ENCODE data around the gene PPP6R3. TPM values are rescaled to one million over a fixed set of nuclear protein-coding genes. Genes with fewer than 3 reads are reported as not detected.
A peak's percentile ranks its signal among the peaks of the same experiment; 100 is the strongest.

PPP6R3 gene
- total and polyA plus RNA-seq, 8 donors = 19.5 to 236 (median 103) TPM

DNA sequence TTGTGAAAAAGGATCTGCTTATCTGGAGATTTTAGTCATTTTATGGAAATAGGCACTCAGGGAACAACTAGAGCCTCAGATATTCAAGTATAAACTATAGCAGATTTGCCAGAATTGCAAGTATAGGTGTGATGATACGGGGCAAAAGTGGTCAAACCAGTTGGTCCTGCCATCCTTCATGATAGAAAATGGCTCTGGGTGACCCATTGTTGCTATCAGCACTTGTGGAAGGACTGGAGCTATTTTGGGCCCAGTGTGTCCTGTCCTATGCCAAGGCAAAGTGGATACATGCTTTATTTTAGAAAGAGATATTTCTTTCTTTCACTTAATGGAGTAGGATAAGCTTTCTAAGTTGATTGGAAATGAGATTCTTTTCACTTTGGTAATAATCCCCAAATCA lies 85.2 kb downstream of the PPP6R3 start:
- WGBS, 5 donors = 26 to 68% (median 45%) methylated on average over 1 of the region's 1 CpG
- H3K4me1 ChIP-seq = peaks cover 32 to 76% (median 55%) of the 10 kb centered on the region in 4 donors

DNA sequence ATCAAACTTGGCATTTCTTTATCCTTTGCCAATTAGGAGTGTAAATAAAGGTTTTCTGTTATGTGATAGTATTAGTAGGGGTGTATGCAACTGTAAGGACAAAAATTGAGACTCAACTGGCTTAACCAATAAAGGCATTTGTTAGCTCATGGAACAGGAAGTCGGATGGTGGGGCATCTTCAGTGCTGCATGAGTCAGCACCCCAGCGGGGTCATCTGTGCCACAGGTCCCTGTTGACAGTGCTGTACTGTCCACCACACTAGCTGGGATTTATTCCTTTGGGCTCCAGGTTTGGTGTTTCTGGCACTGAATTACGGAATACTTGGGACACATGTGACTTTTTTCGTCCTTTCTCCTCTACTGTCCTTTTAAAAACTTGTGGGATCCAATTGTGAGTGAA lies 86.0 kb downstream of the PPP6R3 start:
- DNase-seq = no peak
- Histone ChIP-seq H3K9me3 (no peaks in the 10 kb centered on the region), H3K4me3 (no peak overlapping the region), H3K4me1 (peaks cover 32 to 81% (median 52%) of the 10 kb centered on the region in 4 donors), H3K36me3 (peaks cover 12 to 83% (median 64%) of the 10 kb centered on the region in 4 donors), H3K27me3 (no peaks in the 10 kb centered on the region), H3K27ac (no peak overlapping the region)
- no peak for TF ChIP-seq POLR2AphosphoS5 (IDR thresholded peaks at IDR 0.05)
- no peak for TF ChIP-seq POLR2A (IDR thresholded peaks at IDR 0.05)
- TF ChIP-seq, protein P1, sequence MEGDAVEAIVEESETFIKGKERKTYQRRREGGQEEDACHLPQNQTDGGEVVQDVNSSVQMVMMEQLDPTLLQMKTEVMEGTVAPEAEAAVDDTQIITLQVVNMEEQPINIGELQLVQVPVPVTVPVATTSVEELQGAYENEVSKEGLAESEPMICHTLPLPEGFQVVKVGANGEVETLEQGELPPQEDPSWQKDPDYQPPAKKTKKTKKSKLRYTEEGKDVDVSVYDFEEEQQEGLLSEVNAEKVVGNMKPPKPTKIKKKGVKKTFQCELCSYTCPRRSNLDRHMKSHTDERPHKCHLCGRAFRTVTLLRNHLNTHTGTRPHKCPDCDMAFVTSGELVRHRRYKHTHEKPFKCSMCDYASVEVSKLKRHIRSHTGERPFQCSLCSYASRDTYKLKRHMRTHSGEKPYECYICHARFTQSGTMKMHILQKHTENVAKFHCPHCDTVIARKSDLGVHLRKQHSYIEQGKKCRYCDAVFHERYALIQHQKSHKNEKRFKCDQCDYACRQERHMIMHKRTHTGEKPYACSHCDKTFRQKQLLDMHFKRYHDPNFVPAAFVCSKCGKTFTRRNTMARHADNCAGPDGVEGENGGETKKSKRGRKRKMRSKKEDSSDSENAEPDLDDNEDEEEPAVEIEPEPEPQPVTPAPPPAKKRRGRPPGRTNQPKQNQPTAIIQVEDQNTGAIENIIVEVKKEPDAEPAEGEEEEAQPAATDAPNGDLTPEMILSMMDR (IDR thresholded peaks at IDR 0.05) = no peak
- TF ChIP-seq EP300 (IDR thresholded peaks at IDR 0.05) = no peak
- 79 to 90% (median 88%) methylated on average over 4 of the region's 4 CpGs for WGBS, 5 donors
- intact Hi-C loops (cut with DNase I; ENCODE audit: low total_unique reads) = no loop called here

More for the DNA sequence above, 85.2 kb downstream of the PPP6R3 start:
- no peaks in the 10 kb centered on the region for H3K27me3 ChIP-seq
- peak; percentile 48 to 63 for DNase-seq
- intact Hi-C loops (cut with DNase I; ENCODE audit: low total_unique reads) = no loop called here
- TF ChIP-seq, protein P1 (IDR thresholded peaks at IDR 0.05) = no peak
- TF ChIP-seq POLR2A (IDR thresholded peaks at IDR 0.05) = no peak
- TF ChIP-seq EP300 (IDR thresholded peaks at IDR 0.05) = no peak
- TF ChIP-seq POLR2AphosphoS5 (IDR thresholded peaks at IDR 0.05) = no peak
- H3K27ac ChIP-seq = no peak overlapping the region
- peaks cover 15 to 80% (median 65%) of the 10 kb centered on the region in 4 donors for H3K36me3 ChIP-seq
- H3K4me3 ChIP-seq = no peak overlapping the region
- H3K9me3 ChIP-seq = no peaks in the 10 kb centered on the region

DNA sequence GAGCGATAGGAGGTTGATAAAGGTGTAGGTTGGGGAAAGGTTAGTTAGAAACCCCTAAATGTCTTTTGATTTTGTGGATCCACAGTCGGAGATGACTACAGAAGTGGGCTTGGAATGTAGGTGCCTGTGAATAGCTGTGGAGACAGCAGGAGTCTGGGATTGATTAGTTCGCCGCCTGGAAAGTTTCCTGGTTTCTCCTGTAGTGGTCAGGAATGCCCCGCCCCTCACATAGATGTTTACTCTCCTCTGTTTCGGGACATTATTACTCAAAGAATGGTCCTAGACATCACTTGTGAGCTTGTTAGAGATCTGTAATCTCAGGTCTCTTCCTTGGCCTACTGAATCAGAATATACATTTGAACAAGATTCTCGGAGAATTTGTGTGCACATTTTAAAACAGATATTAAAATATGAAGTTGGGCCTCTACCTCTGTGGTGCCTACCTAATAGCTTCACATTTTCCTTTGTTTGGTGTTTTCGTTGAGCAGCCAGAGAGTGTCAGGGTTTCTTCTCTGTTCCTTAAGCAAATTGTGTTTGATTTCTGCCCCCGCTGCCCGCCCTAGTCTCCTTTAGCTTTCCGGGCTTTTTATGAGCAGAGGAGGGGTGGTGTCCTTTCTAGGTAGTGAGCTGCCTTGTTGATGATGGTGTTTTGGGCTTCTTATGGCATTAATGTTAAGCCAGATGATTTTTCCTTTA lies 89.4 kb downstream of the PPP6R3 start:
- Histone ChIP-seq H3K4me3 (no peak overlapping the region), H3K27me3 (no peaks in the 10 kb centered on the region), H3K4me1 (peaks cover 18 to 51% (median 36%) of the 10 kb centered on the region in 4 donors), H3K36me3 (peaks cover 17 to 91% (median 83%) of the 10 kb centered on the region in 4 donors), H3K9me3 (no peaks in the 10 kb centered on the region), H3K27ac (peak overlapping the region in 3 of 5 donors; percentile 36 to 69 (median 59))
- TF ChIP-seq EP300 (IDR thresholded peaks at IDR 0.05) (no peak), POLR2A (IDR thresholded peaks at IDR 0.05) (no peak), POLR2AphosphoS5 (IDR thresholded peaks at IDR 0.05) (no peak)
- TF ChIP-seq, protein P1 (IDR thresholded peaks at IDR 0.05) = no peak
- peak in 1 of 2 donors; percentile 27 for DNase-seq
- intact Hi-C loops (cut with DNase I; ENCODE audit: low total_unique reads) = no loop called here
- WGBS, 5 donors = 63 to 73% (median 69%) methylated on average over 11 of the region's 11 CpGs

DNA sequence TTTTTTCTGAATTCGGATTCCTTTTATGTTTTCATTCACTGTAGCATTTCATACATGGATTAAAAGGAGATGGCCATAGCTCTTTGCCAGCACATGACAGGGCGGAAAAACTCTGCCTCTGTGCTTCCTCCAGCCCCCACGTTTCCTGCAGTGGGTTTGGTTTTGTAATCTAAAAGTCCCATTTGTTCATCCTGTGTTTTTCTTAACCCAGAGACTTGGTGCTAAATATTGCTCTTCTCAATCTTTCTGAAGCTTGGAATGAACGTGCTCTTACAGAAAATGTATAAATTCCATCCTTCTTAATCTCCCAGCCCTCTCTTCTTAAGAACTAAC lies 89.9 kb downstream of the PPP6R3 start:
- intact Hi-C loops (cut with DNase I; ENCODE audit: low total_unique reads) = no loop called here
- WGBS, 5 donors = 47 to 65% (median 59%) methylated on average over 4 of the region's 4 CpGs
- H3K27me3 ChIP-seq = no peaks in the 10 kb centered on the region
- peak overlapping the region in 3 of 5 donors; percentile 36 to 69 (median 59) for H3K27ac ChIP-seq
- TF ChIP-seq EP300 (IDR thresholded peaks at IDR 0.05) (no peak), POLR2A (IDR thresholded peaks at IDR 0.05) (no peak), POLR2AphosphoS5 (IDR thresholded peaks at IDR 0.05) (no peak)
- TF ChIP-seq, protein P1 (IDR thresholded peaks at IDR 0.05) = no peak
- peaks cover 17 to 94% (median 83%) of the 10 kb centered on the region in 4 donors for H3K36me3 ChIP-seq
- no peaks in the 10 kb centered on the region for H3K9me3 ChIP-seq
- peak in 1 of 2 donors; percentile 52 for DNase-seq
- peaks cover 18 to 46% (median 33%) of the 10 kb centered on the region in 4 donors for H3K4me1 ChIP-seq
- H3K4me3 ChIP-seq = no peak overlapping the region

All from stomach (tissue), 9 donors.